GM21447 (cell line): ENCODE data around the gene FAM50B.

Experiments
- ATAC-seq: cut with Tn5 transposase; IDR thresholded peaks from one replicate; pipeline ENCODE4 v1.9.1; 2021; ENCODE audit not compliant: unreplicated experiment

Gene FAM50B

GRCh38 chr6:3848925-3849605, at the start of gene FAM50B:
TSS of gene FAM50B (plus strand) at chr6:3849373. CDS start at chr6:3849812, 439 bp downstream.
- peak; percentile 86 for ATAC-seq

- ATAC-seq, result no peak
Observed at GRCh38 chr6:3799719-3800118, 49.5 kb upstream of the FAM50B start.

- ATAC-seq, result no peak
Observed at GRCh38 chr6:3800850-3801591, 48.2 kb upstream of the FAM50B start.

GRCh38 chr6:3801960-3802359, 47.2 kb upstream of the FAM50B start:
- peak; percentile 45 for ATAC-seq

GRCh38 chr6:3803627-3804468, 45.3 kb upstream of the FAM50B start:
- no peak for ATAC-seq

- no peak for ATAC-seq
Observed at GRCh38 chr6:3804964-3805363, 44.2 kb upstream of the FAM50B start.

GRCh38 chr6:3805448-3806123, 43.6 kb upstream of the FAM50B start:
- no peak for ATAC-seq

- no peak for ATAC-seq
Observed at GRCh38 chr6:3806169-3806922, 42.8 kb upstream of the FAM50B start.

- ATAC-seq, result no peak
Observed at GRCh38 chr6:3808199-3808598, 41.0 kb upstream of the FAM50B start.

- ATAC-seq, result no peak
Observed at GRCh38 chr6:3808759-3809514, 40.2 kb upstream of the FAM50B start.

GRCh38 chr6:3809515-3809891, 39.7 kb upstream of the FAM50B start:
- ATAC-seq, result no peak

- no peak for ATAC-seq
Observed at GRCh38 chr6:3809982-3810381, 39.2 kb upstream of the FAM50B start.

GRCh38 chr6:3811191-3811590, 38.0 kb upstream of the FAM50B start:
- no peak for ATAC-seq

- ATAC-seq, result no peak
Observed at GRCh38 chr6:3812596-3812995, 36.6 kb upstream of the FAM50B start.

GRCh38 chr6:3813150-3813780, 35.9 kb upstream of the FAM50B start:
- ATAC-seq, result no peak

GRCh38 chr6:3813918-3814317, 35.3 kb upstream of the FAM50B start:
- no peak for ATAC-seq

- no peak for ATAC-seq
Observed at GRCh38 chr6:3814539-3814938, 34.6 kb upstream of the FAM50B start.

GRCh38 chr6:3816251-3816650, 32.9 kb upstream of the FAM50B start:
- no peak for ATAC-seq
